SK-N-SH (cell line): ENCODE data around the gene FZD4. TPM values are rescaled to one million over a fixed set of nuclear protein-coding genes. Genes with fewer than 3 reads are reported as not detected.

Experiments used
- CTCF ChIA-PET: fragments of 300-600, 350-600 bp; formaldehyde crosslinking; extraction: SDS; loops from one replicate; lab custom pipeline; 2021; lab: Yijun Ruan, JAX
- POLR2A ChIA-PET: fragments of 350-600 bp; sonication (Branson Sonifier 250); formaldehyde crosslinking; extraction: SDS; loops from one replicate; lab custom pipeline; 2020; ENCODE audit warnings: antibody characterized with exemption, inconsistent platforms; lab: Yijun Ruan, JAX
- DNase-seq: peaks from one replicate; pipeline ENCODE4 v3.0.0; 2012
- H2AFZ ChIP-seq: fragments of 200-600 bp; sonication (generic); 2 replicates; pipeline ENCODE4 v1.8.1; 2016; ENCODE audit warnings: antibody characterized with exemption, mild to moderate bottlenecking, low read depth
- H3F3A ChIP-seq: fragments of 200-600 bp; sonication (generic); replicated peaks from 2 replicates; pipeline ENCODE3; 2016; ENCODE audit warnings: antibody characterized with exemption, mild to moderate bottlenecking; ENCODE audit not compliant: insufficient read depth
- H3K27ac ChIP-seq, 2 experiments: fragments of 200-500 bp in 1 of 2; fragments of 200-600 bp in 1 of 2; sonication (Bioruptor generic) in 1 of 2; sonication (generic), shearing (Covaris generic) in 1 of 2; 2 replicates each; pipeline versions ENCODE4 v1.5.1 to v1.6.1; 2014 to 2016; ENCODE audit warnings: low read depth in 2 of 2, inconsistent platforms in 1 of 2, low read length in 1 of 2, mild to moderate bottlenecking in 1 of 2, mixed read lengths in 1 of 2
- H3K27me3 ChIP-seq: fragments of 200-600 bp; sonication (generic), shearing (Covaris generic); 2 replicates; pipeline ENCODE4 v1.6.1; 2016; ENCODE audit warnings: mixed run types; ENCODE audit not compliant: insufficient read depth
- H3K36me3 ChIP-seq, 2 experiments: fragments of 200-500 bp in 1 of 2; fragments of 200-600 bp in 1 of 2; sonication (Bioruptor generic) in 1 of 2; sonication (generic) in 1 of 2; replicated peaks in 1 of 2; 2 replicates each; pipeline versions ENCODE3 to v1.5.1; 2014 to 2016; ENCODE audit warnings: low read length in 1 of 2, mild to moderate bottlenecking in 1 of 2; ENCODE audit not compliant: insufficient read depth in 2 of 2, control insufficient read depth in 1 of 2
- H3K4me1 ChIP-seq, 2 experiments: fragments of 200-500 bp in 1 of 2; fragments of 200-600 bp in 1 of 2; sonication (Bioruptor generic) in 1 of 2; sonication (generic), shearing (Covaris generic) in 1 of 2; 2 replicates each; pipeline versions ENCODE4 v1.5.1 to v1.6.1; 2014 to 2016; ENCODE audit warnings: low read depth in 1 of 2, low read length in 1 of 2, mixed run types in 1 of 2; ENCODE audit not compliant: insufficient read depth in 2 of 2, control insufficient read depth in 1 of 2
- H3K4me2 ChIP-seq: fragments of 200-600 bp; sonication (generic), shearing (Covaris generic); 2 replicates; pipeline ENCODE4 v1.6.1; 2017; ENCODE audit warnings: mixed run types
- H3K4me3 ChIP-seq, 2 experiments: fragments of 200-500 bp in 1 of 2; fragments of 200-600 bp in 1 of 2; sonication (Bioruptor generic) in 1 of 2; sonication (generic), shearing (Covaris generic) in 1 of 2; 2 replicates each; pipeline versions ENCODE4 v1.5.1 to v1.8.1; 2014 to 2016; ENCODE audit warnings: low read depth in 2 of 2, inconsistent platforms in 1 of 2, low read length in 1 of 2, mild to moderate bottlenecking in 1 of 2, mixed read lengths in 1 of 2, moderate library complexity in 1 of 2
- H3K79me2 ChIP-seq: fragments of 200-600 bp; sonication (generic); 2 replicates; pipeline ENCODE4 v1.8.1; 2017; ENCODE audit warnings: mild to moderate bottlenecking; ENCODE audit not compliant: insufficient read depth
- H3K9ac ChIP-seq: fragments of 200-600 bp; sonication (generic); 2 replicates; pipeline ENCODE4 v1.6.1; 2017; ENCODE audit warnings: mixed run types
- H3K9me2 ChIP-seq: fragments of 200-600 bp; sonication (generic); 2 replicates; pipeline ENCODE4 v1.6.1; 2017; ENCODE audit warnings: mixed run types
- H3K9me3 ChIP-seq: fragments of 200-600 bp; sonication (generic); 2 replicates; pipeline ENCODE4 v1.6.1; 2017; ENCODE audit warnings: mixed run types, mild to moderate bottlenecking, moderate library complexity
- H4K20me1 ChIP-seq: fragments of 200-600 bp; sonication (generic); 2 replicates; pipeline ENCODE4 v1.6.1; 2017; ENCODE audit warnings: mild to moderate bottlenecking, mixed run types; ENCODE audit not compliant: insufficient read depth
- CHD2 ChIP-seq: fragments of 150-350 bp; IDR thresholded peaks from 2 replicates; pipeline ENCODE4 v1.6.1; 2018; ENCODE audit warnings: low read length; ENCODE audit not compliant: partially characterized antibody
- CTCF ChIP-seq: fragments of 200-600 bp; sonication (generic); IDR thresholded peaks from 2 replicates; pipeline ENCODE4 v1.6.1; 2017; ENCODE audit warnings: antibody characterized with exemption, mild to moderate bottlenecking, moderate library complexity
- FOXM1 ChIP-seq: IDR thresholded peaks from 2 replicates; pipeline ENCODE4 v1.4.0; 2012; ENCODE audit warnings: low read depth, mild to moderate bottlenecking
- GABPA ChIP-seq: IDR thresholded peaks from 2 replicates; pipeline ENCODE4 v1.4.0; 2012; ENCODE audit warnings: low read depth, mild to moderate bottlenecking
- GATA2 ChIP-seq: sonication (generic); formaldehyde crosslinking; IDR thresholded peaks from 2 replicates; pipeline ENCODE4 v1.5.0; 2020; ENCODE audit warnings: mild to moderate bottlenecking, missing genetic modification reagents
- IRF3 ChIP-seq: fragments of 150-350 bp; IDR thresholded peaks from 2 replicates; pipeline ENCODE4 v1.6.1; 2016; ENCODE audit warnings: mild to moderate bottlenecking, low read depth, low read length
- MEF2A ChIP-seq: IDR thresholded peaks from 2 replicates; pipeline ENCODE4 v1.4.0; 2012; ENCODE audit warnings: low read depth, borderline replicate concordance
- MXI1 ChIP-seq: IDR thresholded peaks from 2 replicates; pipeline ENCODE4 v1.6.1; 2012; ENCODE audit warnings: mild to moderate bottlenecking, low read depth, low read length, improper control_type of control experiment
- NRF1 ChIP-seq: IDR thresholded peaks from 2 replicates; pipeline ENCODE4 v1.6.1; 2012; ENCODE audit warnings: low read depth, mild to moderate bottlenecking, low read length
- RCOR1 ChIP-seq: fragments of 150-350 bp; IDR thresholded peaks from 2 replicates; pipeline ENCODE4 v1.6.1; 2017; ENCODE audit warnings: antibody characterized with exemption, low read length
- SMC3 ChIP-seq: IDR thresholded peaks from 2 replicates; pipeline ENCODE4 v1.6.1; 2012; ENCODE audit warnings: low read depth, low read length, improper control_type of control experiment
- TAF1 ChIP-seq: IDR thresholded peaks from 2 replicates; pipeline ENCODE4 v1.6.1; 2012; ENCODE audit warnings: low read depth, mild to moderate bottlenecking, low read length, moderate library complexity, borderline replicate concordance
- TEAD4 ChIP-seq: IDR thresholded peaks from 2 replicates; pipeline ENCODE4 v1.4.0; 2012; ENCODE audit warnings: mild to moderate bottlenecking, borderline replicate concordance; ENCODE audit not compliant: insufficient read depth
- YY1 ChIP-seq: IDR thresholded peaks from 2 replicates; pipeline ENCODE4 v1.4.0; 2012; ENCODE audit warnings: low read depth, mild to moderate bottlenecking
- WGBS: methylation state at CpG from one replicate; pipeline ENCODE4 v1.1.6; 2017; ENCODE audit warnings: low lambda C conversion rate; 5-methylcytosine and 5-hydroxymethylcytosine counted together
- polyA plus RNA-seq, 3 experiments: library from polyadenylated mRNA; depleted of rRNA; stranded (reverse); fragments of >200 nt; gene quantifications; 2 replicates each; pipeline ENCODE4 v1.2.3, GENCODE V29; 2012
- TF ChIP-seq, protein P1 (sequence below): IDR thresholded peaks from 2 replicates; pipeline ENCODE4 v1.4.0; 2012; ENCODE audit warnings: low read depth, borderline replicate concordance
- TF ChIP-seq, protein P2 (sequence below): fragments of 150-350 bp; IDR thresholded peaks from 2 replicates; pipeline ENCODE4 v1.6.1; 2017; ENCODE audit warnings: antibody characterized with exemption, low read length, low read depth, borderline replicate concordance
- TF ChIP-seq, protein P3 (sequence below): IDR thresholded peaks from 2 replicates; pipeline ENCODE4 v1.4.0; 2012; ENCODE audit warnings: low read depth, borderline replicate concordance

FZD4 gene
- polyA plus RNA-seq, 1 of the 3 experiments (the other 2 are of a cell fraction) = 0.72 TPM

- no peak for TF ChIP-seq CTCF
Measured at GRCh38 chr11:86990515-86990914, 35.3 kb upstream of the FZD4 start (continued).

DNA sequence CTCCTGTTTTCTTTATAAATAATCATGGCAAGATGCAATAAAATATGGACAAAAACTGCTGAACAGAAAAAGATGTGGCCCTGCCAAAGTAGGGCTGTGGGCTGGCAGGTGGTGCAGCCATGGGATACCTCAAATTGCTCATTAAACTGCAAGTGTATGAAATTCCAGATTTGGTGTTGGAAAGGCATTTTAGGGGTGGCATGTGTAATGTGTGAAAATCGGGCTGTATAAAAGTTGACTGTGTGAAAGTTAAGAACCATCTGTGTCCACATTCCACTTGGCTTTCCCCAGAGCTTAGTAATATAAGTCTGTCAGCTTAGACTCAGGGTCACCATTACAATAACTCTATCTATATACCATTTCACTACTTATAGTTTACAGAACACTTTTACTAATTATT is 34.8 kb upstream of the FZD4 start:
- POLR2A ChIA-PET = no interaction called here
- H2AFZ ChIP-seq = no peak overlapping the region
- H3K27ac ChIP-seq = peak overlapping the region in 1 of 2 experiments; percentile 33; a peak in 2 of 4 replicates
- no peaks in the 10 kb centered on the region for H3K27me3 ChIP-seq
- no peak overlapping the region for H3K4me2 ChIP-seq
- H3K4me1 ChIP-seq = peaks cover 0 to 44% of the 10 kb centered on the region in 2 experiments; a peak in 1 of 4 replicates
- no peaks in the 10 kb centered on the region for H3K9me3 ChIP-seq
- peaks cover 10% of the 10 kb centered on the region for H3F3A ChIP-seq
- no peaks in the 10 kb centered on the region for H4K20me1 ChIP-seq
- H3K9me2 ChIP-seq = no peaks in the 10 kb centered on the region
- CTCF ChIA-PET = interaction anchor here (1.2 kb wide), 1 partner anchor 10 kb away, joined by 3 read pairs; no protein-coding TSS in a partner anchor
- DNase-seq = no peak
- H3K4me3 ChIP-seq = no peak overlapping the region
- H3K79me2 ChIP-seq = no peaks in the 10 kb centered on the region
- TF ChIP-seq GABPA = no peak
- TF ChIP-seq IRF3 = no peak
- TF ChIP-seq TAF1 = no peak
- TF ChIP-seq, protein P1, sequence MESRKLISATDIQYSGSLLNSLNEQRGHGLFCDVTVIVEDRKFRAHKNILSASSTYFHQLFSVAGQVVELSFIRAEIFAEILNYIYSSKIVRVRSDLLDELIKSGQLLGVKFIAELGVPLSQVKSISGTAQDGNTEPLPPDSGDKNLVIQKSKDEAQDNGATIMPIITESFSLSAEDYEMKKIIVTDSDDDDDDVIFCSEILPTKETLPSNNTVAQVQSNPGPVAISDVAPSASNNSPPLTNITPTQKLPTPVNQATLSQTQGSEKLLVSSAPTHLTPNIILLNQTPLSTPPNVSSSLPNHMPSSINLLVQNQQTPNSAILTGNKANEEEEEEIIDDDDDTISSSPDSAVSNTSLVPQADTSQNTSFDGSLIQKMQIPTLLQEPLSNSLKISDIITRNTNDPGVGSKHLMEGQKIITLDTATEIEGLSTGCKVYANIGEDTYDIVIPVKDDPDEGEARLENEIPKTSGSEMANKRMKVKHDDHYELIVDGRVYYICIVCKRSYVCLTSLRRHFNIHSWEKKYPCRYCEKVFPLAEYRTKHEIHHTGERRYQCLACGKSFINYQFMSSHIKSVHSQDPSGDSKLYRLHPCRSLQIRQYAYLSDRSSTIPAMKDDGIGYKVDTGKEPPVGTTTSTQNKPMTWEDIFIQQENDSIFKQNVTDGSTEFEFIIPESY = no peak
- no peak for TF ChIP-seq GATA2 (CRISPR knock-in tag)
- TF ChIP-seq YY1 = no peak
- TF ChIP-seq RCOR1 = no peak
- TF ChIP-seq FOXM1 = no peak
- TF ChIP-seq, protein P2, sequence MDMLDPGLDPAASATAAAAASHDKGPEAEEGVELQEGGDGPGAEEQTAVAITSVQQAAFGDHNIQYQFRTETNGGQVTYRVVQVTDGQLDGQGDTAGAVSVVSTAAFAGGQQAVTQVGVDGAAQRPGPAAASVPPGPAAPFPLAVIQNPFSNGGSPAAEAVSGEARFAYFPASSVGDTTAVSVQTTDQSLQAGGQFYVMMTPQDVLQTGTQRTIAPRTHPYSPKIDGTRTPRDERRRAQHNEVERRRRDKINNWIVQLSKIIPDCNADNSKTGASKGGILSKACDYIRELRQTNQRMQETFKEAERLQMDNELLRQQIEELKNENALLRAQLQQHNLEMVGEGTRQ = no peak
- no peak for TF ChIP-seq SMC3
- TF ChIP-seq NRF1 = no peak
- TF ChIP-seq CHD2 = no peak
- TF ChIP-seq MEF2A = no peak
- TF ChIP-seq TEAD4 = no peak
- TF ChIP-seq, protein P3, sequence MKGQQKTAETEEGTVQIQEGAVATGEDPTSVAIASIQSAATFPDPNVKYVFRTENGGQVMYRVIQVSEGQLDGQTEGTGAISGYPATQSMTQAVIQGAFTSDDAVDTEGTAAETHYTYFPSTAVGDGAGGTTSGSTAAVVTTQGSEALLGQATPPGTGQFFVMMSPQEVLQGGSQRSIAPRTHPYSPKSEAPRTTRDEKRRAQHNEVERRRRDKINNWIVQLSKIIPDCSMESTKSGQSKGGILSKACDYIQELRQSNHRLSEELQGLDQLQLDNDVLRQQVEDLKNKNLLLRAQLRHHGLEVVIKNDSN = no peak
- no peak for TF ChIP-seq MXI1
- 69% methylated on average over 1 of the region's 1 CpG for WGBS
- H3K9ac ChIP-seq = no peak overlapping the region
- H3K36me3 ChIP-seq = no peaks in the 10 kb centered on the region
